GM18499 (cell line): ENCODE results near the gene MAGEH1.

Experiments used
- ATAC-seq: cut with Tn5 transposase; IDR thresholded peaks from one replicate; pipeline ENCODE4 v1.9.1; 2021; ENCODE audit warnings: moderate number of reproducible peaks; ENCODE audit not compliant: insufficient read depth, unreplicated experiment

MAGEH1 gene

GRCh38 chrX:55489314-55490009 is 37.5 kb downstream of the MAGEH1 start, which contains the start of gene USP51:
Gene USP51, minus strand, starts transcription at chrX:55489848. Its CDS starts 909 bp downstream, at chrX:55488939.
- peak; percentile 43 for ATAC-seq

- ATAC-seq: no peak
Measured at GRCh38 chrX:55490121-55490520, 38.2 kb downstream of the MAGEH1 start.

GRCh38 chrX:55490974-55491373 is 39.0 kb downstream of the MAGEH1 start:
- ATAC-seq: no peak
